ENCODE data around the gene TLR3. TPM values are rescaled to one million over a fixed set of nuclear protein-coding genes. Genes with fewer than 3 reads are reported as not detected.

Gene TLR3
- polyA plus RNA-seq, 1 donor (not counting 4 experiments of a cell fraction or from before 2014, with no cell fraction given) = 8.8 TPM

DNA sequence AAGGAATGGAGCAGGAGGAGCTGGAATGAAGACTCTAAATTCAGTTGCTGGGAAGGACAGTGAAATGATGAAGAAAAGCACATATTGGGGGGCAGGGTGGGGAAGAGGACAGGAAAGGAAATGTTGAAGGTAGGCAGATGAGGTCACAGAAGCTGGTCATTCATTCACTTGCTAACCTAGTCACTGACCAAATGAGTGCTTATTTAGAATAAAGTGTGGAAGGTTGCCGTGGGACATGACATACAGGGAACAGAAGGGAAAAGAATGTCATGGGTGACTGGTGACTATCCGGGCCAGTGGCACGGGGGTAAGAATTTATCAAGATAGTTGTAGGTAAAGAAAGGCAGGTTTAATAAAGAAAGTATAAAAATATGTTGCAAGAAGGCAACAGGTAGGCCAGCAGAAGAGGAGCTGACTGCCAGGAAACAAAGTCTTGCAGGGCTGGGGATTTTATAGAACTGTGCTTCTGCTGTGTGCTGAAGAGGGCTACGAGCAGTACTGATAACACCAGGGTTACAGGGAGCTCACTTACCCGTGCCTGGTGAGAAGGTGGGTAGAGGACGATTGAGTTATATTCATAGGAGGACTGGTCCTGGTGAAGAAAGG lies 31.9 kb upstream of the TLR3 start:
- Histone ChIP-seq H3K9me3 (ENCODE audit: control insufficient read depth, low read depth, low read length) (peaks cover 6% of the 10 kb centered on the region), H4K20me1 (ENCODE audit: control insufficient read depth, extremely low read depth, insufficient read depth, low read length) (no peaks in the 10 kb centered on the region), H3K36me3 (ENCODE audit: control insufficient read depth in 2 of 2, extremely low read depth in 1 of 2, insufficient read depth in 2 of 2, low read length in 2 of 2) (no peaks in the 10 kb centered on the region), H3K4me2 (ENCODE audit: control insufficient read depth, extremely low read depth, insufficient read depth, low read depth, low read length) (no peak overlapping the region), H3K9me1 (ENCODE audit: control insufficient read depth, extremely low read depth, insufficient read depth, low read length) (no peaks in the 10 kb centered on the region), H3K4me1 (ENCODE audit: control insufficient read depth, extremely low read depth, insufficient read depth, low read length) (no peaks in the 10 kb centered on the region), H3K79me2 (ENCODE audit: control insufficient read depth, insufficient read depth, low read length) (no peaks in the 10 kb centered on the region), H3K27me3 (ENCODE audit: control insufficient read depth, extremely low read depth, insufficient read depth, low read length) (no peaks in the 10 kb centered on the region), H3K4me3 (ENCODE audit: control insufficient read depth in 2 of 3, extremely low read depth in 1 of 3, insufficient read depth in 2 of 3, low read depth in 1 of 3, low read length in 3 of 3) (no peak overlapping the region), H3K27ac (ENCODE audit: control insufficient read depth, insufficient read depth, low read length) (no peak overlapping the region), H3K9ac (ENCODE audit: control insufficient read depth, extremely low read depth, insufficient read depth, low read length) (no peak overlapping the region), H2AFZ (ENCODE audit: control insufficient read depth, low read length) (no peak overlapping the region)
- dilution Hi-C loops (cut with MboI; ENCODE audit: extremely low pct_ligation_motif_present, low sequenced_read_pairs) = no loop called here
- DNase-seq (ENCODE audit: low read depth, low spot score) (no peak), FAIRE-seq (no peak)
- no peak for TF ChIP-seq EZH2 (IDR thresholded peaks at IDR 0.05; ENCODE audit: low read length)
- TF ChIP-seq, protein P1, sequence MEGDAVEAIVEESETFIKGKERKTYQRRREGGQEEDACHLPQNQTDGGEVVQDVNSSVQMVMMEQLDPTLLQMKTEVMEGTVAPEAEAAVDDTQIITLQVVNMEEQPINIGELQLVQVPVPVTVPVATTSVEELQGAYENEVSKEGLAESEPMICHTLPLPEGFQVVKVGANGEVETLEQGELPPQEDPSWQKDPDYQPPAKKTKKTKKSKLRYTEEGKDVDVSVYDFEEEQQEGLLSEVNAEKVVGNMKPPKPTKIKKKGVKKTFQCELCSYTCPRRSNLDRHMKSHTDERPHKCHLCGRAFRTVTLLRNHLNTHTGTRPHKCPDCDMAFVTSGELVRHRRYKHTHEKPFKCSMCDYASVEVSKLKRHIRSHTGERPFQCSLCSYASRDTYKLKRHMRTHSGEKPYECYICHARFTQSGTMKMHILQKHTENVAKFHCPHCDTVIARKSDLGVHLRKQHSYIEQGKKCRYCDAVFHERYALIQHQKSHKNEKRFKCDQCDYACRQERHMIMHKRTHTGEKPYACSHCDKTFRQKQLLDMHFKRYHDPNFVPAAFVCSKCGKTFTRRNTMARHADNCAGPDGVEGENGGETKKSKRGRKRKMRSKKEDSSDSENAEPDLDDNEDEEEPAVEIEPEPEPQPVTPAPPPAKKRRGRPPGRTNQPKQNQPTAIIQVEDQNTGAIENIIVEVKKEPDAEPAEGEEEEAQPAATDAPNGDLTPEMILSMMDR (optimal IDR thresholded peaks at IDR 0.05 in 1 of 3, IDR thresholded peaks at IDR 0.05 in 1 of 3, conservative IDR thresholded peaks at IDR 0.05 in 1 of 3; ENCODE audit: extremely low read depth in 1 of 3, insufficient read depth in 2 of 3, low read length in 3 of 3) = no peak

DNA sequence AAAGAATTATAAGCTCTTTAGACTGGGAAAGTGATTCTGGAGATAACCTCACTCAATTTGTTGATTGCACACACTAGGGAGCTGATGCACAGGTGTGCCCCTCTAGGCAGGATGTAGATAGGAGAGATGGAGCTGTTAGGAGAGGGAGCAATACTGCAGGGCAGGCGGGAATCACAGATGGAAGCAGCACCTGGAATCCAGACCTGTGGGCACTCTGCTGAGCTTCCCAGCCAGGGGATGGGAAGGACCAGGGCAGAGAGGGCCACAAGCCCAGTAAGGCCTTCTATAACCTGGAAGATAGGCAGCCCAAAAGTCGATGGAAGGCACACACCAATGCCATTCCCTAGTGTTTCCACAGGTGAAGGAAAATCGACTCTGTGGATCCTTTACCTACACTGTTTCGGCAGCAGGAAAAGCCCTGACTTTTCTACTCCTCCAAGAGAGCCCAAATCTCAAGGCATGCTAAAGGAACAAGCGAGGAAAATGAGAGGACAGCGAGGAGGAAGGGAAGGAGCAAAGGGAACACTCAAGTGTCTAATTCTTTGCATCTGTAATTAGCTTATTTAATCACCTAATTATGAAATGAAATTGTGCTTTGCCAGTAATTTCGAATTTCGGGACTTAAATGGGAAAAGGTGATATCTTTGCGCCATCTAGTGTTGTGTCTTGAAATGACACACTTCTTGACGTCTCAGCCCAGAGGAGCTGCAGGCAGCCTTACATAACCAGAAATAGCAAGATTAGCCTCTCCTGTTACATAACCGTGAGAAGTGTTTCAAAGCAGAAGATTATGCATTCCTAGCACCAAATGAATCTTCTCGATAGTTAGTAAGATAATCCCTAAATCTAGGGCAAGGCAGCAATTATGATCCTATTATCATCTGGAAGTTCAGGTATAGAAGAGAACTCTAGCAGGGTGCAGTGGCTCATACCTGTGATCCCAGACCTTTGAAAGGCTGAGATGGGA lies 31.0 kb upstream of the TLR3 start:
- FAIRE-seq = peak; percentile 78

More for the DNA sequence above, 31.0 kb upstream of the TLR3 start:
- peaks cover 6% of the 10 kb centered on the region for H3K9me3 ChIP-seq (ENCODE audit: control insufficient read depth, low read depth, low read length)
- H3K9ac ChIP-seq (ENCODE audit: control insufficient read depth, extremely low read depth, insufficient read depth, low read length) = no peak overlapping the region
- no peaks in the 10 kb centered on the region for H3K9me1 ChIP-seq (ENCODE audit: control insufficient read depth, extremely low read depth, insufficient read depth, low read length)
- no peak overlapping the region for H2AFZ ChIP-seq (ENCODE audit: control insufficient read depth, low read length)
- no peaks in the 10 kb centered on the region for H3K27me3 ChIP-seq (ENCODE audit: control insufficient read depth, extremely low read depth, insufficient read depth, low read length)
- H3K36me3 ChIP-seq (ENCODE audit: control insufficient read depth in 2 of 2, extremely low read depth in 1 of 2, insufficient read depth in 2 of 2, low read length in 2 of 2) = no peaks in the 10 kb centered on the region
- TF ChIP-seq EZH2 (IDR thresholded peaks at IDR 0.05; ENCODE audit: low read length) = no peak
- TF ChIP-seq, protein P1 (optimal IDR thresholded peaks at IDR 0.05 in 1 of 3, IDR thresholded peaks at IDR 0.05 in 1 of 3, conservative IDR thresholded peaks at IDR 0.05 in 1 of 3; ENCODE audit: extremely low read depth in 1 of 3, insufficient read depth in 2 of 3, low read length in 3 of 3) = peak; percentile 61 to 72 (median 71)
- dilution Hi-C loops (cut with MboI; ENCODE audit: extremely low pct_ligation_motif_present, low sequenced_read_pairs) = no loop called here
- H4K20me1 ChIP-seq (ENCODE audit: control insufficient read depth, extremely low read depth, insufficient read depth, low read length) = no peaks in the 10 kb centered on the region
- no peaks in the 10 kb centered on the region for H3K79me2 ChIP-seq (ENCODE audit: control insufficient read depth, insufficient read depth, low read length)
- H3K4me1 ChIP-seq (ENCODE audit: control insufficient read depth, extremely low read depth, insufficient read depth, low read length) = no peaks in the 10 kb centered on the region
- no peak overlapping the region for H3K4me2 ChIP-seq (ENCODE audit: control insufficient read depth, extremely low read depth, insufficient read depth, low read depth, low read length)
- H3K4me3 ChIP-seq (ENCODE audit: control insufficient read depth in 2 of 3, extremely low read depth in 1 of 3, insufficient read depth in 2 of 3, low read depth in 1 of 3, low read length in 3 of 3) = no peak overlapping the region
- DNase-seq (ENCODE audit: low read depth, low spot score) = peak; percentile 66
- no peak overlapping the region for H3K27ac ChIP-seq (ENCODE audit: control insufficient read depth, insufficient read depth, low read length)

Data from keratinocyte (primary cell).